GM12878 (cell line): ENCODE results near the gene CELSR1. TPM values are rescaled to one million over a fixed set of nuclear protein-coding genes. Genes with fewer than 3 reads are reported as not detected.

Experiments used
- ATAC-seq: fragments of 200-7000 bp; cut with Tn5 transposase; 3 replicates; pipeline ENCODE4 v1.9.1; 2020; ENCODE audit warnings: mild to moderate bottlenecking, moderate library complexity
- BruUV-seq: library from RNA; stranded (reverse); fragments of 400-500 nt; replicated peaks from 2 replicates; lab custom pipeline; 2021; lab: Mats Ljungman, UMichigan
- CTCF ChIA-PET: fragments of 300-600 bp; sonication (Branson Sonifier 250); formaldehyde crosslinking; extraction: SDS; loops from one replicate; lab custom pipeline; 2021; ENCODE audit warnings: inconsistent platforms; lab: Yijun Ruan, JAX
- POLR2A ChIA-PET: fragments of 350-600 bp; formaldehyde crosslinking; extraction: SDS; loops from one replicate; lab custom pipeline; 2021; ENCODE audit warnings: inconsistent platforms; lab: Charles Lee
- RAD21 ChIA-PET: fragments of 300-600 bp; sonication (Branson Sonifier 250); formaldehyde crosslinking; loops from one replicate; lab custom pipeline; 2023; ENCODE audit warnings: antibody characterized with exemption; ENCODE audit not compliant: unreplicated experiment; lab: Charles Lee
- SMC1A ChIA-PET: fragments of 300-600 bp; sonication (Branson Sonifier 250); formaldehyde crosslinking; loops from one replicate; lab custom pipeline; 2023; ENCODE audit not compliant: unreplicated experiment, uncharacterized antibody; lab: Charles Lee
- DNase-seq: peaks from one replicate; pipeline ENCODE4 v3.0.0-alpha.2; 2011; ENCODE audit warnings: low read depth, low spot score
- FAIRE-seq: peaks from 3 replicates; lab custom pipeline; 2011; peaks lifted over from hg19 to GRCh38; lab: Jason Lieb, UNC
- H2AFZ ChIP-seq: 2 replicates; pipeline ENCODE4 v1.6.0; 2011; ENCODE audit warnings: low read depth, low read length, control low read depth; ENCODE audit not compliant: control insufficient read depth
- H3K27ac ChIP-seq: 2 replicates; pipeline ENCODE4 v1.5.1; 2011; ENCODE audit warnings: control low read depth; ENCODE audit not compliant: control insufficient read depth, insufficient read depth
- H3K27me3 ChIP-seq, 2 experiments: replicated peaks in 1 of 2; 2 replicates each; pipeline versions ENCODE4 v1.6.0 to v1.6.1; 2011; ENCODE audit warnings: low read length in 1 of 2; ENCODE audit not compliant: control insufficient read depth in 2 of 2, insufficient read depth in 2 of 2
- H3K36me3 ChIP-seq, 2 experiments: 2 replicates each; pipeline ENCODE4 v1.5.1; 2011; ENCODE audit warnings: low read length in 1 of 2; ENCODE audit not compliant: control insufficient read depth in 2 of 2, insufficient read depth in 2 of 2
- H3K4me1 ChIP-seq: 2 replicates; pipeline ENCODE4 v1.6.1; 2011; ENCODE audit warnings: mild to moderate bottlenecking, low read length, moderate library complexity, mixed read lengths; ENCODE audit not compliant: control insufficient read depth, insufficient read depth
- H3K4me2 ChIP-seq: 2 replicates; pipeline ENCODE4 v1.6.0; 2011; ENCODE audit warnings: control low read depth; ENCODE audit not compliant: control insufficient read depth, insufficient read depth
- H3K4me3 ChIP-seq: fragments of 200-600 bp; sonication (generic); 2 replicates; pipeline ENCODE4 v1.5.1; 2016
- H3K79me2 ChIP-seq: 2 replicates; pipeline ENCODE4 v1.6.0; 2011; ENCODE audit warnings: low read length; ENCODE audit not compliant: control insufficient read depth, insufficient read depth
- H3K9ac ChIP-seq: 2 replicates; pipeline ENCODE4 v1.8.0; 2011; ENCODE audit warnings: low read length, control low read depth, mixed read lengths; ENCODE audit not compliant: control insufficient read depth, insufficient read depth
- H3K9me3 ChIP-seq: replicated peaks from 3 replicates; pipeline ENCODE4 v1.5.1; 2011; ENCODE audit warnings: mild to moderate bottlenecking, low read length; ENCODE audit not compliant: control insufficient read depth, insufficient read depth
- H4K20me1 ChIP-seq: 2 replicates; pipeline ENCODE4 v1.6.0; 2011; ENCODE audit not compliant: control insufficient read depth, insufficient read depth
- ASH2L ChIP-seq: fragments of 300-600, 200-600 bp; sonication (generic); IDR thresholded peaks from 2 replicates; pipeline ENCODE4 v1.6.1; 2017; ENCODE audit warnings: low read depth, mild to moderate bottlenecking, borderline replicate concordance
- CBX3 ChIP-seq: fragments of 200-600 bp; sonication (generic); IDR thresholded peaks from 2 replicates; pipeline ENCODE4 v1.6.1; 2016; ENCODE audit warnings: low read depth, borderline replicate concordance
- EP300 ChIP-seq, 2 experiments: fragments of 150-350 bp in 1 of 2; IDR thresholded peaks; 2 replicates each; pipeline ENCODE4 v1.6.1; 2011 to 2012; ENCODE audit warnings: low read depth in 2 of 2, low read length in 2 of 2, borderline replicate concordance in 1 of 2, improper control_type of control experiment in 1 of 2, inconsistent platforms in 1 of 2; ENCODE audit not compliant: control insufficient read depth in 1 of 2
- ESRRA ChIP-seq: IDR thresholded peaks from 2 replicates; pipeline ENCODE4 v1.6.1; 2012; ENCODE audit warnings: mild to moderate bottlenecking, low read length, improper control_type of control experiment
- FOXK2 ChIP-seq: fragments of 450-650 bp; IDR thresholded peaks from 2 replicates; pipeline ENCODE4 v1.6.1; 2017; ENCODE audit warnings: mild to moderate bottlenecking, moderate library complexity
- KLF5 ChIP-seq: fragments of 450-650 bp; IDR thresholded peaks from 2 replicates; pipeline ENCODE4 v1.6.1; 2014; ENCODE audit warnings: mild to moderate bottlenecking; ENCODE audit not compliant: partially characterized antibody
- NR2C1 ChIP-seq: fragments of 450-650 bp; IDR thresholded peaks from 2 replicates; pipeline ENCODE4 v1.6.1; 2017; ENCODE audit warnings: antibody characterized with exemption, mild to moderate bottlenecking, moderate library complexity
- RBBP5 ChIP-seq: fragments of 200-600 bp; sonication (generic); conservative IDR thresholded peaks from 2 replicates; pipeline ENCODE4 v1.6.1; 2016
- RUNX3 ChIP-seq: IDR thresholded peaks from 2 replicates; pipeline ENCODE4 v1.6.1; 2012; ENCODE audit warnings: low read length, inconsistent platforms
- SREBF2 ChIP-seq: IDR thresholded peaks from 2 replicates; pipeline ENCODE4 v1.6.1; 2012; ENCODE audit warnings: mild to moderate bottlenecking, low read length
- TBL1XR1 ChIP-seq: IDR thresholded peaks from 2 replicates; pipeline ENCODE4 v1.6.1; 2012; ENCODE audit warnings: low read depth, low read length, improper control_type of control experiment
- ZNF24 ChIP-seq: fragments of 450-650 bp; IDR thresholded peaks from 2 replicates; pipeline ENCODE4 v1.6.1; 2017; ENCODE audit warnings: antibody characterized with exemption, mild to moderate bottlenecking
- WGBS: methylation state at CpG from one replicate; pipeline ENCODE4 v1.1.6; 2016; ENCODE audit warnings: low lambda C conversion rate; ENCODE audit not compliant: insufficient replicate concordance, insufficient coverage; ENCODE audit errors: missing lambda C conversion rate; 5-methylcytosine and 5-hydroxymethylcytosine counted together
- in situ Hi-C: fragments of 300-500 bp; cut with MboI; formaldehyde crosslinking; loops from 9 replicates; pipeline ENCODE4 v1.14.3; 2018; ENCODE audit warnings: mixed read lengths
- intact Hi-C: fragments of 100-400 bp; cut with micrococcal nuclease; formaldehyde crosslinking; loops from one replicate; pipeline ENCODE4 v1.14.2; 2022; ENCODE audit not compliant: unreplicated experiment
- polyA plus RNA-seq, 11 experiments: library from polyadenylated mRNA; depleted of rRNA in 4 of 11; unstranded in 6 of 11; stranded (reverse) in 5 of 11; fragments of >200 nt; fragmentation: Nextera tagmentation in 4 of 11; fragmentation: Illumina TruSeq in 1 of 11; extraction: Ambion mirVana in 4 of 11; extraction: Trizol in 1 of 11; gene quantifications; 1 replicate in 1 of 11; 2 replicates in 10 of 11; pipeline versions ENCODE4 v1.2.1 to v1.2.3, GENCODE V29; 2011 to 2016; ENCODE audit warnings: inconsistent platforms in 2 of 11, missing spikeins in 2 of 11, low read depth in 1 of 11
- total RNA-seq, 4 experiments: library from RNA; depleted of rRNA in 3 of 4; stranded (reverse); fragments of >200 nt in 3 of 4; fragmentation: Illumina TruSeq in 1 of 4; extraction: Trizol in 1 of 4; gene quantifications; 2 replicates each; pipeline versions ENCODE4 v1.2.1 to v1.2.3, GENCODE V29; 2013 to 2021
- TF ChIP-seq, protein P1 (sequence below): fragments of 450-650 bp; IDR thresholded peaks from 2 replicates; pipeline ENCODE4 v1.6.1; 2017; ENCODE audit warnings: mild to moderate bottlenecking, moderate library complexity
- TF ChIP-seq, protein P2 (sequence below): fragments of 450-650 bp; IDR thresholded peaks from 2 replicates; pipeline ENCODE4 v1.6.1; 2017; ENCODE audit warnings: mild to moderate bottlenecking, moderate library complexity

The CELSR1 gene
- total and polyA plus RNA-seq, 10 of the 15 experiments (the other 5 are each of a cell fraction or from before 2014, with no cell fraction given) = 0.05 to 1.7 (median 0.35) TPM; not detected in 2

DNA sequence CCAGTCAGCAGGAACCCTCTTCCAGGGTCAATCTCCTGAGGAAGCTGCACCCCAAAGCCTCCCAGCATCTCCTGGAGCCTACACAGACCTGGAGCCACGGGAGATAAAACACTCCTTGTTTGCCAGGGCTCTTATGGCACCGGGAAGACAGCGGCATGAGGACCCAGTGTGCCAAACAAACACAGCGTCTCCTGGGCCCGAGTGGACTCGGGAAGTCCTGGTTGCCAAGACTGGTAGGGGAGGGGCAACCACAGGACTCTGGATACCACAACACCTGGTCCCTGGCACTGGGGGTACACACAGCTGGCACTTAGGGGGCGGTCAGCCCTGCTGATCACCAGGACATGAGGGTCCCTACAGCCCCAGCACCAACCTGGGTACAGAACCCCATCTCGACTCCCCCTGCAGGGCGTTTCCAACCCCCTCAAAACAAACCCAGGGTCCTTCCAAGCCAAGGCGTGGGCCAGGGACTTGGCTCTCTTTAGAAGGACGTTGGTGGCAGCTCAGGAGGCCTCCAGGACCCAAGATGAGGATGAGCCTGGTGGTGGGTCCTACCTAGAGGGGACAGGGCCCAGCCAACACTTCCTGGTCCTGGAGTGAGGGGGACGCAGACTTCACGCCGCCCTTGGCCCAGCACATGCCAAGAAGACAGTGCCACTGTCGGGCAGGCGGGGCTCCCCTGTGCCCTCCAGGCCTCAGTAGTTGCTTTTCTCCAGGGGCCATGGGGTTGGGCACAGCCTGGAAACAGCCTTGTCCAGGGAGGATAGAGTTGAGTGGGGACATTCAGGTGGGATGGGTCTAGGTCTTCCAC is 85.0 kb downstream of the CELSR1 start:
- SMC1A ChIA-PET = no interaction called here
- CTCF ChIA-PET = no interaction called here
- RAD21 ChIA-PET = no interaction called here

More for the DNA sequence above, 85.0 kb downstream of the CELSR1 start:
- Histone ChIP-seq H3K36me3 (no peaks in the 10 kb centered on the region), H2AFZ (no peak overlapping the region), H3K4me1 (no peaks in the 10 kb centered on the region), H3K27ac (no peak overlapping the region), H3K9me3 (no peaks in the 10 kb centered on the region), H3K27me3 (no peaks in the 10 kb centered on the region; a peak in 1 of 4 replicates), H4K20me1 (no peaks in the 10 kb centered on the region), H3K4me3 (no peak overlapping the region), H3K4me2 (no peak overlapping the region), H3K79me2 (no peaks in the 10 kb centered on the region), H3K9ac (no peak overlapping the region)
- no peak for FAIRE-seq
- 25% methylated on average over 16 of the region's 16 CpGs for WGBS
- DNase-seq = no peak
- POLR2A ChIA-PET = no interaction called here
- in situ Hi-C loops = no loop called here
- intact Hi-C loops = no loop called here
- no peak for ATAC-seq
- BruUV-seq = no TSS peak
- TF ChIP-seq ESRRA (no peak), TBL1XR1 (no peak), EP300 (IDR thresholded peaks at IDR 0.05; ENCODE audit: borderline replicate concordance in 1 of 2, control insufficient read depth in 1 of 2, low read depth in 2 of 2, low read length in 2 of 2) (no peak), ASH2L (no peak), KLF5 (no peak), SREBF2 (no peak), CBX3 (no peak), NR2C1 (no peak), ZNF24 (no peak), RBBP5 (no peak), FOXK2 (no peak), RUNX3 (no peak)
- TF ChIP-seq, protein P1, sequence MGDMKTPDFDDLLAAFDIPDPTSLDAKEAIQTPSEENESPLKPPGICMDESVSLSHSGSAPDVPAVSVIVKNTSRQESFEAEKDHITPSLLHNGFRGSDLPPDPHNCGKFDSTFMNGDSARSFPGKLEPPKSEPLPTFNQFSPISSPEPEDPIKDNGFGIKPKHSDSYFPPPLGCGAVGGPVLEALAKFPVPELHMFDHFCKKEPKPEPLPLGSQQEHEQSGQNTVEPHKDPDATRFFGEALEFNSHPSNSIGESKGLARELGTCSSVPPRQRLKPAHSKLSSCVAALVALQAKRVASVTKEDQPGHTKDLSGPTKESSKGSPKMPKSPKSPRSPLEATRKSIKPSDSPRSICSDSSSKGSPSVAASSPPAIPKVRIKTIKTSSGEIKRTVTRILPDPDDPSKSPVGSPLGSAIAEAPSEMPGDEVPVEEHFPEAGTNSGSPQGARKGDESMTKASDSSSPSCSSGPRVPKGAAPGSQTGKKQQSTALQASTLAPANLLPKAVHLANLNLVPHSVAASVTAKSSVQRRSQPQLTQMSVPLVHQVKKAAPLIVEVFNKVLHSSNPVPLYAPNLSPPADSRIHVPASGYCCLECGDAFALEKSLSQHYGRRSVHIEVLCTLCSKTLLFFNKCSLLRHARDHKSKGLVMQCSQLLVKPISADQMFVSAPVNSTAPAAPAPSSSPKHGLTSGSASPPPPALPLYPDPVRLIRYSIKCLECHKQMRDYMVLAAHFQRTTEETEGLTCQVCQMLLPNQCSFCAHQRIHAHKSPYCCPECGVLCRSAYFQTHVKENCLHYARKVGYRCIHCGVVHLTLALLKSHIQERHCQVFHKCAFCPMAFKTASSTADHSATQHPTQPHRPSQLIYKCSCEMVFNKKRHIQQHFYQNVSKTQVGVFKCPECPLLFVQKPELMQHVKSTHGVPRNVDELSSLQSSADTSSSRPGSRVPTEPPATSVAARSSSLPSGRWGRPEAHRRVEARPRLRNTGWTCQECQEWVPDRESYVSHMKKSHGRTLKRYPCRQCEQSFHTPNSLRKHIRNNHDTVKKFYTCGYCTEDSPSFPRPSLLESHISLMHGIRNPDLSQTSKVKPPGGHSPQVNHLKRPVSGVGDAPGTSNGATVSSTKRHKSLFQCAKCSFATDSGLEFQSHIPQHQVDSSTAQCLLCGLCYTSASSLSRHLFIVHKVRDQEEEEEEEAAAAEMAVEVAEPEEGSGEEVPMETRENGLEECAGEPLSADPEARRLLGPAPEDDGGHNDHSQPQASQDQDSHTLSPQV = no peak
- TF ChIP-seq, protein P2, sequence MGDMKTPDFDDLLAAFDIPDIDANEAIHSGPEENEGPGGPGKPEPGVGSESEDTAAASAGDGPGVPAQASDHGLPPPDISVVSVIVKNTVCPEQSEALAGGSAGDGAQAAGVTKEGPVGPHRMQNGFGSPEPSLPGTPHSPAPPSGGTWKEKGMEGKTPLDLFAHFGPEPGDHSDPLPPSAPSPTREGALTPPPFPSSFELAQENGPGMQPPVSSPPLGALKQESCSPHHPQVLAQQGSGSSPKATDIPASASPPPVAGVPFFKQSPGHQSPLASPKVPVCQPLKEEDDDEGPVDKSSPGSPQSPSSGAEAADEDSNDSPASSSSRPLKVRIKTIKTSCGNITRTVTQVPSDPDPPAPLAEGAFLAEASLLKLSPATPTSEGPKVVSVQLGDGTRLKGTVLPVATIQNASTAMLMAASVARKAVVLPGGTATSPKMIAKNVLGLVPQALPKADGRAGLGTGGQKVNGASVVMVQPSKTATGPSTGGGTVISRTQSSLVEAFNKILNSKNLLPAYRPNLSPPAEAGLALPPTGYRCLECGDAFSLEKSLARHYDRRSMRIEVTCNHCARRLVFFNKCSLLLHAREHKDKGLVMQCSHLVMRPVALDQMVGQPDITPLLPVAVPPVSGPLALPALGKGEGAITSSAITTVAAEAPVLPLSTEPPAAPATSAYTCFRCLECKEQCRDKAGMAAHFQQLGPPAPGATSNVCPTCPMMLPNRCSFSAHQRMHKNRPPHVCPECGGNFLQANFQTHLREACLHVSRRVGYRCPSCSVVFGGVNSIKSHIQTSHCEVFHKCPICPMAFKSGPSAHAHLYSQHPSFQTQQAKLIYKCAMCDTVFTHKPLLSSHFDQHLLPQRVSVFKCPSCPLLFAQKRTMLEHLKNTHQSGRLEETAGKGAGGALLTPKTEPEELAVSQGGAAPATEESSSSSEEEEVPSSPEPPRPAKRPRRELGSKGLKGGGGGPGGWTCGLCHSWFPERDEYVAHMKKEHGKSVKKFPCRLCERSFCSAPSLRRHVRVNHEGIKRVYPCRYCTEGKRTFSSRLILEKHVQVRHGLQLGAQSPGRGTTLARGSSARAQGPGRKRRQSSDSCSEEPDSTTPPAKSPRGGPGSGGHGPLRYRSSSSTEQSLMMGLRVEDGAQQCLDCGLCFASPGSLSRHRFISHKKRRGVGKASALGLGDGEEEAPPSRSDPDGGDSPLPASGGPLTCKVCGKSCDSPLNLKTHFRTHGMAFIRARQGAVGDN = no peak
